Mucosa of stomach (tissue), 1 donor: Measurements from ENCODE around the gene MAB21L1.

Experiments
- H3K27me3 ChIP-seq: one replicate; pipeline ENCODE4 v1.7.0; 2013; ENCODE audit warnings: mild to moderate bottlenecking, low read length; ENCODE audit not compliant: control insufficient read depth, insufficient read depth
- H3K36me3 ChIP-seq: one replicate; pipeline ENCODE4 v1.7.0; 2013; ENCODE audit warnings: low read length; ENCODE audit not compliant: control insufficient read depth, insufficient read depth
- H3K4me1 ChIP-seq: one replicate; pipeline ENCODE4 v1.7.0; 2013; ENCODE audit warnings: mild to moderate bottlenecking, low read length; ENCODE audit not compliant: control insufficient read depth, insufficient read depth
- H3K4me3 ChIP-seq: one replicate; pipeline ENCODE4 v1.7.0; 2013; ENCODE audit warnings: low read length
- H3K9ac ChIP-seq: one replicate; pipeline ENCODE4 v1.7.0; 2013; ENCODE audit warnings: mild to moderate bottlenecking, low read length, moderate library complexity
- H3K9me3 ChIP-seq: one replicate; pipeline ENCODE4 v1.7.0; 2013; ENCODE audit warnings: mild to moderate bottlenecking, low read length, moderate library complexity; ENCODE audit not compliant: control insufficient read depth
- donor health status: Pancreatic carcinoma.

MAB21L1 gene

DNA sequence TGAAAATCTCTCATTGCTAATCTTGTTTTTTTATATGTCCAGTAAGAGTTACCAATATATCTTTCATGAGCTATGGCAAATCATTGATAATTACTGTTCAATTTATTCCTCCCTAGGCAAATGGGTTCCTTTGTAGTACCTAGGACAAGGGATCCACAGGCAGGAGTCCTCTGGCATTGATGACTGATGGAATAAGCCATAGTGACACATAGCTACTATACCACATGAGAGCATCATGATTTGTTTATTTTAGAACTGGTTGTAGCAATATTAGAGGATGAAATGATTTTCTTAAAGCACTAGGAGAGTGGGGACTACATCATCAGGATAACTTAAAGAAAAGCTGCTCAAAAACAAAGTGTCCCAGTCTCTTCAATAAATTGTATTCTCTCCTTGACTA is 21.7 kb upstream of the MAB21L1 start:
- H3K36me3 ChIP-seq = no peaks in the 10 kb centered on the region
- no peaks in the 10 kb centered on the region for H3K4me1 ChIP-seq
- no peak overlapping the region for H3K4me3 ChIP-seq
- no peaks in the 10 kb centered on the region for H3K27me3 ChIP-seq
- H3K9me3 ChIP-seq = no peaks in the 10 kb centered on the region
- no peak overlapping the region for H3K9ac ChIP-seq

DNA sequence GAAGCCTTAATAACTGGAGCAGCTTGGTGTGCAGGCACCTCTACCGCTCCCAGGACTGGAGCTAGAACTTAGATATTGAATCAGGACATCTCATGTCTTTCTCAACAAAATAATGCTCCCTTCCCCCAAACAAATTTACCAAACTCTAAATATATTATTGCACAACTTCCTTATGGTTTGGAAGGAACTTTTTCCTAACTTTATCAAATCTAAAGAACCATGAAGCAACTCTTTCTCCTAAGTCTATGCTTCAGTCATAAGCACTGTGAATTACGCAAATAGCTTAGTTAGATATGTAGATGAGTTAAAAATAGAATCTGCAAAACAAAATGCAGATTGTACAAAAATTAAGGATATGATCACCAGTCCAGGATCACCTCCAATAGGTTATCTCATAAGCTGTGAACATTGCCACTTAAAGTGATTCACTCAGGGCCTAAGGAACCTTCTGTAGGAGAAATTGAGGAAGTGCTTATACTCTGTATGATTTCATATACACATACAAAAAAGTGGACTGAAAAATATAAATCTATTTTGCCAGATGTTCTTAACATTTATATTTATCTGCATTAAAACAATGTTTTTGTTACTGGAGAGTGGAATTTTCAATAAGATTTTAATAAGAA is 20.4 kb upstream of the MAB21L1 start:
- Histone ChIP-seq H3K9ac (no peak overlapping the region), H3K4me3 (no peak overlapping the region), H3K27me3 (no peaks in the 10 kb centered on the region), H3K4me1 (no peaks in the 10 kb centered on the region), H3K9me3 (no peaks in the 10 kb centered on the region), H3K36me3 (no peaks in the 10 kb centered on the region)

DNA sequence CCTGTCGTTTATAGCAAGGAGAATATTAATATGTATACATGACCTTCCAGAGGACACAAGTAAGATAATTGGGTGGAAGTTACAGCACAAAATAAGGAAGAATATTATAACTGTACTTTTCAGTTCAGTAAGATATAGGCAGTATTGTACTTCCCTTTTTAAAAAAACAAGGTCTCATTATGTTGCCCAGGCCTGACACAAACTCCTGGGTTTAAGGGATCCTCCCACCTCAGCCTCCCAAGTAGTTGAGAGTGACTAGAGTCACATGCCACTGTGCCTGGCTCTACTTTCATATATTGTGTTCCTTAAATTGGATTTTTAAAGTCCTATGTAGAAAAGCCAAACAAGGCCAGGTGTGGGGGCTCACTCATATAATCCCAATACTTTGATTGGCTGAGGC is 19.5 kb upstream of the MAB21L1 start:
- Histone ChIP-seq H3K4me1 (no peaks in the 10 kb centered on the region), H3K27me3 (no peaks in the 10 kb centered on the region), H3K9me3 (no peaks in the 10 kb centered on the region), H3K4me3 (no peak overlapping the region), H3K36me3 (no peaks in the 10 kb centered on the region), H3K9ac (no peak overlapping the region)

DNA sequence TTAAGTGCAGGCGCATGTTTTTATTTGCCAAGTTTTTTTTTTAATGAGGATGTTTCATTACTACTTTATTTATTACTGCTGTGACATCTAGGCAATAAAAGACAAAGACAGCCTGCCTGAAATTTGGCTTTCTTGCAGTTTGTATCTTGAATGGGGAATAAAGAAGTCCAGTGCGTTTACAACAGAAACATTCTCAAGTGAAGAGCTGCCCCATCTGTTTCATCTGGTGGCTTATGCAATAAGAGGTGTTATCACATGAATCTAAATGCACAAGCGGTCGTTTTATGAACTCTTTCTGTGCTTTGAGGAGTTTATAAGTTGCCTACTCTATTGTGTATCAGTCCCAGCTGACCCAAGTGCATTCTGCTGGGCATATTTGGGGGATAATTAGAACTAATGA is 12.6 kb upstream of the MAB21L1 start:
- Histone ChIP-seq H3K9me3 (no peaks in the 10 kb centered on the region), H3K27me3 (no peaks in the 10 kb centered on the region), H3K4me1 (no peaks in the 10 kb centered on the region), H3K36me3 (no peaks in the 10 kb centered on the region), H3K4me3 (no peak overlapping the region), H3K9ac (no peak overlapping the region)

DNA sequence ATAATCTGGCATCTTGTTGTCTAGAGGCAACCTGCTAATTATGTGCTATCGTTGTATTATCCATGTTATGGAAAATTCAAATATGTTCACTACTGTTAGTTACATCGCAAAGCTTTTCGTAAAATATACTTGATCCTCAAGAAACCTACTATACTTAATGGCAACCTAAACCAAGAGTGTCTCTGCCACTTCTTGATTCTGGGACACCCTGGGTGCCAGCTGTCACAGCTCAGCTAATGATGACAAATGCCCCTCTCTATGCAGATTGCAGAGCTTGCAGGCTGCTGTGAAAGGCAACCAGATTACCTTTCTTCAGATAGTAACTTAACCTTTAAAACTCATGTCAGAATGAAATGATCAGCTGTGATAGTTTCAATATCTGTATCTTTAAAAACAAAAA is 8.9 kb upstream of the MAB21L1 start:
- no peaks in the 10 kb centered on the region for H3K9me3 ChIP-seq
- no peaks in the 10 kb centered on the region for H3K27me3 ChIP-seq
- no peaks in the 10 kb centered on the region for H3K36me3 ChIP-seq
- no peak overlapping the region for H3K4me3 ChIP-seq
- H3K9ac ChIP-seq = no peak overlapping the region
- no peaks in the 10 kb centered on the region for H3K4me1 ChIP-seq

GRCh38 chr13:35484384-35484783 is 7.9 kb upstream of the MAB21L1 start:
- H3K36me3 ChIP-seq = no peaks in the 10 kb centered on the region
- H3K4me1 ChIP-seq = no peaks in the 10 kb centered on the region
- H3K4me3 ChIP-seq = no peak overlapping the region
- no peaks in the 10 kb centered on the region for H3K27me3 ChIP-seq
- no peak overlapping the region for H3K9ac ChIP-seq
- no peaks in the 10 kb centered on the region for H3K9me3 ChIP-seq

- Histone ChIP-seq H3K4me1 (no peaks in the 10 kb centered on the region), H3K9me3 (no peaks in the 10 kb centered on the region), H3K27me3 (peaks cover 5% of the 10 kb centered on the region), H3K4me3 (no peak overlapping the region), H3K36me3 (no peaks in the 10 kb centered on the region), H3K9ac (no peak overlapping the region)
These were observed 7.3 kb upstream of the MAB21L1 start for GRCh38 chr13:35483761-35484160.

DNA sequence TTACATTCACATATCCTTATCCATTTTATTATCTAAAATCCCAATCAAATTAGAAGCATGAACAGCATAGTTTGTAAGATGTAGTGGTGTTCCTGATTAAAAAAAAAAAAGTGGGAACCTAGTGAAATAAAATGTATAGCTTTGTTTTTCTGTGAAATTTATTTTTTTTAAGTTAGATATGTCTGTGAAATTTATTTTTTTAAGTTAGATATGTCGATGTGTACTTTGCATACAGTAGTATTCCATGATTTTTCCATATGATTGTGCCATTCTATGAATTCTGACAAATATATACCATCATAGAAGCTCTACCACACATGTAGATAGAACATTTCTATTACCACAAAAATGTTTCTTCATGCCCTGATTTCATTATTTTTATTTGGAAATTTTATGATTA is 6.0 kb upstream of the MAB21L1 start:
- no peak overlapping the region for H3K4me3 ChIP-seq
- H3K36me3 ChIP-seq = no peaks in the 10 kb centered on the region
- peaks cover 18% of the 10 kb centered on the region for H3K27me3 ChIP-seq
- H3K4me1 ChIP-seq = no peaks in the 10 kb centered on the region
- no peaks in the 10 kb centered on the region for H3K9me3 ChIP-seq
- H3K9ac ChIP-seq = no peak overlapping the region

DNA sequence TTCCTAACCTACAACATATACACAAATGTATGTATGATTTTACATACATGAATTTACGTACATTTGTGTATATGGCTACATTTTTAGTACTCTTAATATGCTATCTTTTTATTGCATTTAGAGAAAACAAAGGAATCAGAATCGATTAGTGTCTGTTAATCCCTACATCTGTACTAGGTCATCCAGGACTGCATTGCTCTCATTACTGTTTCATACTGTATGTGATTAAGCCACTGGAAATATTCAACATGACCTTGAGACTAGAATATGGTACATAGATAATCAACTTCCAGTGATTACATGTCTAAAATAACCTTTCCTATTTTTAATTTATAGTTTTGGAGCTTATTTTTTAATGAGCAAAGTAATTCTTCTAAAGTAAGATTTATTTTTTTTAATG is 5.3 kb upstream of the MAB21L1 start:
- no peak overlapping the region for H3K4me3 ChIP-seq
- no peaks in the 10 kb centered on the region for H3K9me3 ChIP-seq

DNA sequence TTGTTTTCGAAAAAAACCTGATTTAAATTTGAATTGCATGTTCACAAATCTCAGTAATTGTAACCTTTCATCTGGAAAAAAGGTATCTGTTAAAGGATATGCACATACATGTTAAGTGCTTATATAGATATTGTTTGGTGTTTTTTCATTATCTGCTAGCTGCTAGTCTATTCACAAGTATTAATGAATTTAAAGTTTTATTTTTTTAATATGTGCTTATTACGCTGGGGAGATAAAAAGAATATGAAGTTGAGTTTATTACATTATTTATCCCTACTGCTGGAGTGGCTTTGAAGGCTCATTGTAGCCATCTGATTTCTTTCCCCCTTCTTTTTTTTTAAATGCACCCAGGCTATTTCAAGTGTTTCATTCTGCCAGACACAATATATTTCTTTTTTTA is 3.9 kb upstream of the MAB21L1 start:
- H3K4me1 ChIP-seq = peaks cover 15% of the 10 kb centered on the region
- H3K9ac ChIP-seq = no peak overlapping the region
- no peak overlapping the region for H3K4me3 ChIP-seq
- H3K27me3 ChIP-seq = peaks cover 40% of the 10 kb centered on the region
- no peaks in the 10 kb centered on the region for H3K9me3 ChIP-seq
- no peaks in the 10 kb centered on the region for H3K36me3 ChIP-seq

More for the DNA sequence above, 5.3 kb upstream of the MAB21L1 start:
- H3K36me3 ChIP-seq = no peaks in the 10 kb centered on the region
- H3K4me1 ChIP-seq = peaks cover 1% of the 10 kb centered on the region
- H3K9ac ChIP-seq = no peak overlapping the region
- H3K27me3 ChIP-seq = peaks cover 25% of the 10 kb centered on the region

- H3K27me3 ChIP-seq = peaks cover 46% of the 10 kb centered on the region
- H3K9me3 ChIP-seq = no peaks in the 10 kb centered on the region
- no peak overlapping the region for H3K9ac ChIP-seq
- H3K4me1 ChIP-seq = peaks cover 16% of the 10 kb centered on the region
- no peak overlapping the region for H3K4me3 ChIP-seq
- H3K36me3 ChIP-seq = no peaks in the 10 kb centered on the region
These were observed 3.2 kb upstream of the MAB21L1 start for GRCh38 chr13:35479706-35480105.

DNA sequence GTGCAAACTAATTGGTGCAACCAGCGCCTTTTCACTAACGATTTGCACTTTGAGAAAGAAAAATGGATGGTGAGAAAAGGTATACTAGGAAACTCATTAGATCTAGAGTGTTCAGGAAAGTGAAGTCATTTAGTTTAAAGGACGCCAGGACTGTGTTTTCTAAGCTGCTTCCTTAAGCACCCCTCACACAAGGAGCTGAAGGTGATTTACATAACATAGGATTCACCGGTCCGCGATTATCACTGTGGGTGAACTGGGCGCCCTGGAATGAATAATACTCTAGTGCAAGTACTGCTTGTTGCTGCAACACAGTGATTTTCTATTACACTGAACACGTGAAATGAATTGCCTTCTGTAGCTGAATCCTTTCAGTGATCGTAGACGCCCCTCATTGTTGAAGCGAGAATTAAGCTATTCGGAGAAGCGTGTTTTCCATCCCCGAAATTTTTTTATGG is 2.6 kb upstream of the MAB21L1 start:
- peaks cover 51% of the 10 kb centered on the region for H3K27me3 ChIP-seq
- H3K9me3 ChIP-seq = no peaks in the 10 kb centered on the region
- no peak overlapping the region for H3K4me3 ChIP-seq
- peaks cover 16% of the 10 kb centered on the region for H3K4me1 ChIP-seq
- no peak overlapping the region for H3K9ac ChIP-seq
- no peaks in the 10 kb centered on the region for H3K36me3 ChIP-seq
